Keratinocyte (primary cell): ENCODE results near the gene MPP2.

Source experiments
- EZH2 ChIP-seq: IDR thresholded peaks from one replicate; pipeline ENCODE4 v1.6.1; 2012; ENCODE audit warnings: inconsistent platforms, mild to moderate bottlenecking, low read length, moderate library complexity
- TF ChIP-seq, protein P1 (sequence below), 3 experiments: IDR thresholded peaks in 1 of 3; conservative IDR thresholded peaks in 1 of 3; optimal IDR thresholded peaks in 1 of 3; 2 replicates in 2 of 3; 3 replicates in 1 of 3; pipeline versions ENCODE3 to v1.5.1; 2011; ENCODE audit warnings: low read length in 3 of 3, mild to moderate bottlenecking in 3 of 3, moderate library complexity in 2 of 3, control low read depth in 1 of 3, inconsistent platforms in 1 of 3; ENCODE audit not compliant: insufficient read depth in 2 of 3; ENCODE audit errors: extremely low read depth in 1 of 3

DNA sequence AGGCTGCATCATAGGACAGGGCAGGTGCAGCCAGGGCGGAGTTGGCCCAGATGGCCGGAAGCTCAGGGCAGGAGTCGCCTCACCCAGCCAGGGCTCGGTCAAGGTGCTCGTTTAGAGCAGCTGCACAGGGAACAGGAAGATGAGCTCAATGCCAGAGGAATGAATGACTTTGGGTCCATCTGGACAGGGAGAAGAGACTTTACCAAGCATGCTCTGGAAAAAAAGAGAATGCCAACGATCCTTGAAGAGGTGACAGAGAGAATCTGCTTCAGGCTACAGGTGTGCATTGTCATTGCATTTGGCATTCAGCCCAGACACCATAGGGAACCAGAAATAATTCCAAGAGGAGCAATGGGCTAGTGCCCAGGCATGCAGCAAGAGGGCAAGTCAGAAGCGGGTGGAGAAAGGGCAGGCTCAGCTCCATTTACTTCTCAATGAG is 67.6 kb downstream of the MPP2 start:
- TF ChIP-seq, protein P1, sequence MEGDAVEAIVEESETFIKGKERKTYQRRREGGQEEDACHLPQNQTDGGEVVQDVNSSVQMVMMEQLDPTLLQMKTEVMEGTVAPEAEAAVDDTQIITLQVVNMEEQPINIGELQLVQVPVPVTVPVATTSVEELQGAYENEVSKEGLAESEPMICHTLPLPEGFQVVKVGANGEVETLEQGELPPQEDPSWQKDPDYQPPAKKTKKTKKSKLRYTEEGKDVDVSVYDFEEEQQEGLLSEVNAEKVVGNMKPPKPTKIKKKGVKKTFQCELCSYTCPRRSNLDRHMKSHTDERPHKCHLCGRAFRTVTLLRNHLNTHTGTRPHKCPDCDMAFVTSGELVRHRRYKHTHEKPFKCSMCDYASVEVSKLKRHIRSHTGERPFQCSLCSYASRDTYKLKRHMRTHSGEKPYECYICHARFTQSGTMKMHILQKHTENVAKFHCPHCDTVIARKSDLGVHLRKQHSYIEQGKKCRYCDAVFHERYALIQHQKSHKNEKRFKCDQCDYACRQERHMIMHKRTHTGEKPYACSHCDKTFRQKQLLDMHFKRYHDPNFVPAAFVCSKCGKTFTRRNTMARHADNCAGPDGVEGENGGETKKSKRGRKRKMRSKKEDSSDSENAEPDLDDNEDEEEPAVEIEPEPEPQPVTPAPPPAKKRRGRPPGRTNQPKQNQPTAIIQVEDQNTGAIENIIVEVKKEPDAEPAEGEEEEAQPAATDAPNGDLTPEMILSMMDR (optimal IDR thresholded peaks at IDR 0.05 in 1 of 3, IDR thresholded peaks at IDR 0.05 in 1 of 3, conservative IDR thresholded peaks at IDR 0.05 in 1 of 3; ENCODE audit: extremely low read depth in 1 of 3, insufficient read depth in 2 of 3, low read length in 3 of 3): no peak
- no peak for TF ChIP-seq EZH2
